IMR-90 (cell line): Measurements from ENCODE around the gene MORF4L1.

Experiments used
- MAZ ChIP-seq: IDR thresholded peaks from 2 replicates; pipeline ENCODE4 v1.6.1; 2012; ENCODE audit warnings: low read depth, mild to moderate bottlenecking, low read length, improper control_type of control experiment, moderate library complexity, borderline replicate concordance
- NFE2L2 ChIP-seq: fragments of 150-350 bp; IDR thresholded peaks from 2 replicates; pipeline ENCODE4 v1.6.1; 2016; ENCODE audit warnings: low read depth, mild to moderate bottlenecking, low read length
- TF ChIP-seq, protein P1 (sequence below): conservative IDR thresholded peaks from 2 replicates; pipeline ENCODE4 v1.5.1; 2012; ENCODE audit warnings: mild to moderate bottlenecking, low read depth, low read length, improper control_type of control experiment

- TF ChIP-seq, protein P1, sequence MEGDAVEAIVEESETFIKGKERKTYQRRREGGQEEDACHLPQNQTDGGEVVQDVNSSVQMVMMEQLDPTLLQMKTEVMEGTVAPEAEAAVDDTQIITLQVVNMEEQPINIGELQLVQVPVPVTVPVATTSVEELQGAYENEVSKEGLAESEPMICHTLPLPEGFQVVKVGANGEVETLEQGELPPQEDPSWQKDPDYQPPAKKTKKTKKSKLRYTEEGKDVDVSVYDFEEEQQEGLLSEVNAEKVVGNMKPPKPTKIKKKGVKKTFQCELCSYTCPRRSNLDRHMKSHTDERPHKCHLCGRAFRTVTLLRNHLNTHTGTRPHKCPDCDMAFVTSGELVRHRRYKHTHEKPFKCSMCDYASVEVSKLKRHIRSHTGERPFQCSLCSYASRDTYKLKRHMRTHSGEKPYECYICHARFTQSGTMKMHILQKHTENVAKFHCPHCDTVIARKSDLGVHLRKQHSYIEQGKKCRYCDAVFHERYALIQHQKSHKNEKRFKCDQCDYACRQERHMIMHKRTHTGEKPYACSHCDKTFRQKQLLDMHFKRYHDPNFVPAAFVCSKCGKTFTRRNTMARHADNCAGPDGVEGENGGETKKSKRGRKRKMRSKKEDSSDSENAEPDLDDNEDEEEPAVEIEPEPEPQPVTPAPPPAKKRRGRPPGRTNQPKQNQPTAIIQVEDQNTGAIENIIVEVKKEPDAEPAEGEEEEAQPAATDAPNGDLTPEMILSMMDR: no peak
- TF ChIP-seq NFE2L2: no peak
- TF ChIP-seq MAZ: no peak
These were observed 71.5 kb downstream of the MORF4L1 start for GRCh38 chr15:78944202-78944625.
